ENCODE measurements around the gene GRIN2B. TPM values are rescaled to one million over a fixed set of nuclear protein-coding genes. Genes with fewer than 3 reads are reported as not detected.
A peak's percentile ranks its signal among the peaks of the same experiment; 100 is the strongest.

Gene GRIN2B
- polyA plus RNA-seq, 1 donor from 2014 or later, result 4.8 TPM

GRCh38 chr12:13942826-13943225, 38.6 kb downstream of the GRIN2B start:
- no peaks in the 10 kb centered on the region for H3K36me3 ChIP-seq (ENCODE audit: insufficient read depth, low read length)
- no peak overlapping the region for H3K27ac ChIP-seq (ENCODE audit: low read length)
- no peaks in the 10 kb centered on the region for H3K9me2 ChIP-seq (ENCODE audit: insufficient read depth, low read length)
- H3K4me2 ChIP-seq (ENCODE audit: low read length), result no peak overlapping the region
- no peak overlapping the region for H2AFZ ChIP-seq (ENCODE audit: low read depth, low read length)
- H3K27me3 ChIP-seq (ENCODE audit: insufficient read depth, low read depth, low read length), result no peaks in the 10 kb centered on the region
- H3K9me3 ChIP-seq (ENCODE audit: low read length), result no peaks in the 10 kb centered on the region
- no peaks in the 10 kb centered on the region for H3F3A ChIP-seq (ENCODE audit: insufficient read depth, low read length, poor library complexity, severe bottlenecking)
- H3K4me3 ChIP-seq (ENCODE audit: low read length), result no peak overlapping the region
- TF ChIP-seq TAF1 (IDR thresholded peaks at IDR 0.05; ENCODE audit: low read depth) (no peak), SMC3 (conservative IDR thresholded peaks at IDR 0.05; ENCODE audit: poor library complexity) (no peak), POLR2AphosphoS5 (IDR thresholded peaks at IDR 0.05) (no peak), EP300 (conservative IDR thresholded peaks at IDR 0.05; ENCODE audit: poor library complexity, severe bottlenecking) (no peak), RAD21 (conservative IDR thresholded peaks at IDR 0.05) (no peak), CTCF (IDR thresholded peaks at IDR 0.05; ENCODE audit: poor library complexity, severe bottlenecking) (no peak), EZH2 (IDR thresholded peaks at IDR 0.05; ENCODE audit: borderline replicate concordance, insufficient read depth, low read length, poor library complexity, severe bottlenecking) (no peak), MXI1 (conservative IDR thresholded peaks at IDR 0.05; ENCODE audit: poor library complexity, severe bottlenecking) (no peak), REST (IDR thresholded peaks at IDR 0.05; ENCODE audit: borderline replicate concordance) (no peak)
- no peak overlapping the region for H3K9ac ChIP-seq (ENCODE audit: low read length)
- no peaks in the 10 kb centered on the region for H3K79me2 ChIP-seq (replicated peaks; ENCODE audit: insufficient read depth, low read length)
- no peaks in the 10 kb centered on the region for H4K20me1 ChIP-seq (ENCODE audit: insufficient read depth)

- Histone ChIP-seq H3K9ac (ENCODE audit: low read length) (no peak overlapping the region), H3K9me2 (ENCODE audit: insufficient read depth, low read length) (no peaks in the 10 kb centered on the region), H3K9me3 (ENCODE audit: low read length) (no peaks in the 10 kb centered on the region), H4K20me1 (ENCODE audit: insufficient read depth) (no peaks in the 10 kb centered on the region), H3K27me3 (ENCODE audit: insufficient read depth, low read depth, low read length) (no peaks in the 10 kb centered on the region), H2AFZ (ENCODE audit: low read depth, low read length) (no peak overlapping the region), H3K27ac (ENCODE audit: low read length) (no peak overlapping the region), H3K4me3 (ENCODE audit: low read length) (peak overlapping the region; percentile 32), H3K4me2 (ENCODE audit: low read length) (no peak overlapping the region), H3K79me2 (replicated peaks; ENCODE audit: insufficient read depth, low read length) (no peaks in the 10 kb centered on the region), H3K36me3 (ENCODE audit: insufficient read depth, low read length) (no peaks in the 10 kb centered on the region), H3F3A (ENCODE audit: insufficient read depth, low read length, poor library complexity, severe bottlenecking) (no peaks in the 10 kb centered on the region)
- TF ChIP-seq MXI1 (conservative IDR thresholded peaks at IDR 0.05; ENCODE audit: poor library complexity, severe bottlenecking) (no peak), RAD21 (conservative IDR thresholded peaks at IDR 0.05) (peak; percentile 88), CTCF (IDR thresholded peaks at IDR 0.05; ENCODE audit: poor library complexity, severe bottlenecking) (peak; percentile 80), POLR2AphosphoS5 (IDR thresholded peaks at IDR 0.05) (no peak), EZH2 (IDR thresholded peaks at IDR 0.05; ENCODE audit: borderline replicate concordance, insufficient read depth, low read length, poor library complexity, severe bottlenecking) (no peak), SMC3 (conservative IDR thresholded peaks at IDR 0.05; ENCODE audit: poor library complexity) (peak; percentile 93)
These were observed 39.8 kb downstream of the GRIN2B start for GRCh38 chr12:13941258-13942249.

All from neural cell (in vitro differentiated cells).